H1 (cell line): ENCODE results near the gene FLOT1. TPM values are rescaled to one million over a fixed set of nuclear protein-coding genes. Genes with fewer than 3 reads are reported as not detected.

Experiments
- POLR2A ChIP-seq, 2 experiments: IDR thresholded peaks; 1 replicate in 1 of 2; 2 replicates in 1 of 2; pipeline ENCODE4 v1.6.1; 2011; ENCODE audit warnings: low read depth in 2 of 2, low read length in 2 of 2, mild to moderate bottlenecking in 2 of 2; ENCODE audit errors: control extremely low read depth in 1 of 2
- RAD21 ChIP-seq, 2 experiments: IDR thresholded peaks in 1 of 2; conservative IDR thresholded peaks in 1 of 2; 2 replicates each; pipeline ENCODE4 v1.6.1; 2011; ENCODE audit warnings: low read depth in 2 of 2, low read length in 2 of 2, improper control_type of control experiment in 1 of 2, inconsistent platforms in 1 of 2, mild to moderate bottlenecking in 1 of 2, moderate library complexity in 1 of 2
- RNF2 ChIP-seq: fragments of 200-900, 300-1000 bp; sonication (generic); IDR thresholded peaks from 2 replicates; pipeline ENCODE4 v1.7.1; 2016; ENCODE audit warnings: borderline replicate concordance, low read depth, mild to moderate bottlenecking, antibody characterized with exemption, low read length; ENCODE audit not compliant: poor library complexity, severe bottlenecking; ENCODE audit errors: missing control alignments
- SAP30 ChIP-seq: fragments of 300-600 bp; sonication (generic); IDR thresholded peaks from 2 replicates; pipeline ENCODE4 v1.7.1; 2012; ENCODE audit warnings: low read length, moderate library complexity, mild to moderate bottlenecking, inconsistent platforms; ENCODE audit not compliant: insufficient read depth, insufficient replicate concordance
- TAF1 ChIP-seq: IDR thresholded peaks from 2 replicates; pipeline ENCODE4 v1.6.1; 2011; ENCODE audit warnings: mild to moderate bottlenecking, low read depth, low read length
- polyA plus RNA-seq, 7 experiments: library from polyadenylated mRNA; depleted of rRNA in 3 of 7; stranded (reverse) in 5 of 7; unstranded in 2 of 7; fragments of >200 nt in 5 of 7; fragments of 200-250 nt in 2 of 7; gene quantifications; 1 replicate in 5 of 7; 2 replicates in 1 of 7; 4 replicates in 1 of 7; pipeline versions ENCODE4 v1.2.1 to v1.2.3, GENCODE V29; 2011 to 2013; ENCODE audit warnings: missing spikeins in 2 of 7, mixed read lengths in 2 of 7
- total RNA-seq: library from RNA; stranded (reverse); fragmentation: NEBNext Ultra II Directional; extraction: Animal tissue kit (Norgen Biotek cat#: 25700); gene quantifications from 2 replicates; pipeline ENCODE4 v1.2.1, GENCODE V29; 2021
- TF ChIP-seq, protein P1 (sequence below): fragments of 300-600 bp; sonication (generic); IDR thresholded peaks from 2 replicates; pipeline ENCODE4 v1.7.1; 2012; ENCODE audit warnings: low read length, moderate library complexity, mild to moderate bottlenecking, inconsistent platforms; ENCODE audit not compliant: insufficient replicate concordance
- TF ChIP-seq, protein P2 (sequence below): IDR thresholded peaks from 2 replicates; pipeline ENCODE4 v1.6.1; 2011; ENCODE audit warnings: low read depth, mild to moderate bottlenecking, low read length; ENCODE audit not compliant: insufficient read depth

Gene FLOT1
- total and polyA plus RNA-seq, 2 of the 8 experiments (the other 6 are each of a cell fraction or from before 2014, with no cell fraction given), result 87.5 to 88.1 TPM

DNA sequence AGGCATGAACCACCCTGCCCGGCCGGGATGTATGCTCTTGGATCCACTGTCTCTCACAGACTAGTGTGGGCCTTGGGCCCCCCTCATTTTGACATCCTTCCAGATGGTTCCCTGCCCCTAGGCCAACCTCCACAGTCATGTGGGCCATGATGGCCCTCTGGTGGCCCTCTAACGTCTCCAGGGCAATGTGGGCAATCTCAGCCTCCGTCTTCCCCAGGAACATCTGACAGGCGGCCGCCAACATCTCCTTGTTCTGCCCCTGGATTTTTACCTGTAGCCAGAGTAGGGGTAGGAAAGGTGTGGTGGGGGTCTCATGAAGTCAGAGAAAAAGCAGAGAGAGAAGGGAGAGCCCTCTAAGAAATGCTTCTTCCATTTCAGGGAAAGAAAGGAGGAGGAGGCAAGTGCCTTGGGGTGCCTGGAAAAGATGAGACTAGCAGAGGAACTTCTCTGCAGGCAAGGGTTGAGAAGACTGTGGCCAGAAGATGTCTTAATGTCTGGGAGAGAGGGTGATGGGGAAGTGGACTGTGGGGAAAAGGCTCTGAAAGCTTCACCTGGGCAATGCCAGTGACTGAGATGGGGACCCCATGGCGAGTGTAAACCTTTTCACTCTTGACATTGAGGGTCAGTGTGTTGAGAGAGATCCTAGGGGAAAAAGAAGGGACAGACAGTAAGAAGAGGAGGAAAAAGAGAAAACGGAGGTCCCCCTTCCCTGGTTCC lies 1.3 kb downstream of the FLOT1 start (continued):
- TF ChIP-seq, protein P1, sequence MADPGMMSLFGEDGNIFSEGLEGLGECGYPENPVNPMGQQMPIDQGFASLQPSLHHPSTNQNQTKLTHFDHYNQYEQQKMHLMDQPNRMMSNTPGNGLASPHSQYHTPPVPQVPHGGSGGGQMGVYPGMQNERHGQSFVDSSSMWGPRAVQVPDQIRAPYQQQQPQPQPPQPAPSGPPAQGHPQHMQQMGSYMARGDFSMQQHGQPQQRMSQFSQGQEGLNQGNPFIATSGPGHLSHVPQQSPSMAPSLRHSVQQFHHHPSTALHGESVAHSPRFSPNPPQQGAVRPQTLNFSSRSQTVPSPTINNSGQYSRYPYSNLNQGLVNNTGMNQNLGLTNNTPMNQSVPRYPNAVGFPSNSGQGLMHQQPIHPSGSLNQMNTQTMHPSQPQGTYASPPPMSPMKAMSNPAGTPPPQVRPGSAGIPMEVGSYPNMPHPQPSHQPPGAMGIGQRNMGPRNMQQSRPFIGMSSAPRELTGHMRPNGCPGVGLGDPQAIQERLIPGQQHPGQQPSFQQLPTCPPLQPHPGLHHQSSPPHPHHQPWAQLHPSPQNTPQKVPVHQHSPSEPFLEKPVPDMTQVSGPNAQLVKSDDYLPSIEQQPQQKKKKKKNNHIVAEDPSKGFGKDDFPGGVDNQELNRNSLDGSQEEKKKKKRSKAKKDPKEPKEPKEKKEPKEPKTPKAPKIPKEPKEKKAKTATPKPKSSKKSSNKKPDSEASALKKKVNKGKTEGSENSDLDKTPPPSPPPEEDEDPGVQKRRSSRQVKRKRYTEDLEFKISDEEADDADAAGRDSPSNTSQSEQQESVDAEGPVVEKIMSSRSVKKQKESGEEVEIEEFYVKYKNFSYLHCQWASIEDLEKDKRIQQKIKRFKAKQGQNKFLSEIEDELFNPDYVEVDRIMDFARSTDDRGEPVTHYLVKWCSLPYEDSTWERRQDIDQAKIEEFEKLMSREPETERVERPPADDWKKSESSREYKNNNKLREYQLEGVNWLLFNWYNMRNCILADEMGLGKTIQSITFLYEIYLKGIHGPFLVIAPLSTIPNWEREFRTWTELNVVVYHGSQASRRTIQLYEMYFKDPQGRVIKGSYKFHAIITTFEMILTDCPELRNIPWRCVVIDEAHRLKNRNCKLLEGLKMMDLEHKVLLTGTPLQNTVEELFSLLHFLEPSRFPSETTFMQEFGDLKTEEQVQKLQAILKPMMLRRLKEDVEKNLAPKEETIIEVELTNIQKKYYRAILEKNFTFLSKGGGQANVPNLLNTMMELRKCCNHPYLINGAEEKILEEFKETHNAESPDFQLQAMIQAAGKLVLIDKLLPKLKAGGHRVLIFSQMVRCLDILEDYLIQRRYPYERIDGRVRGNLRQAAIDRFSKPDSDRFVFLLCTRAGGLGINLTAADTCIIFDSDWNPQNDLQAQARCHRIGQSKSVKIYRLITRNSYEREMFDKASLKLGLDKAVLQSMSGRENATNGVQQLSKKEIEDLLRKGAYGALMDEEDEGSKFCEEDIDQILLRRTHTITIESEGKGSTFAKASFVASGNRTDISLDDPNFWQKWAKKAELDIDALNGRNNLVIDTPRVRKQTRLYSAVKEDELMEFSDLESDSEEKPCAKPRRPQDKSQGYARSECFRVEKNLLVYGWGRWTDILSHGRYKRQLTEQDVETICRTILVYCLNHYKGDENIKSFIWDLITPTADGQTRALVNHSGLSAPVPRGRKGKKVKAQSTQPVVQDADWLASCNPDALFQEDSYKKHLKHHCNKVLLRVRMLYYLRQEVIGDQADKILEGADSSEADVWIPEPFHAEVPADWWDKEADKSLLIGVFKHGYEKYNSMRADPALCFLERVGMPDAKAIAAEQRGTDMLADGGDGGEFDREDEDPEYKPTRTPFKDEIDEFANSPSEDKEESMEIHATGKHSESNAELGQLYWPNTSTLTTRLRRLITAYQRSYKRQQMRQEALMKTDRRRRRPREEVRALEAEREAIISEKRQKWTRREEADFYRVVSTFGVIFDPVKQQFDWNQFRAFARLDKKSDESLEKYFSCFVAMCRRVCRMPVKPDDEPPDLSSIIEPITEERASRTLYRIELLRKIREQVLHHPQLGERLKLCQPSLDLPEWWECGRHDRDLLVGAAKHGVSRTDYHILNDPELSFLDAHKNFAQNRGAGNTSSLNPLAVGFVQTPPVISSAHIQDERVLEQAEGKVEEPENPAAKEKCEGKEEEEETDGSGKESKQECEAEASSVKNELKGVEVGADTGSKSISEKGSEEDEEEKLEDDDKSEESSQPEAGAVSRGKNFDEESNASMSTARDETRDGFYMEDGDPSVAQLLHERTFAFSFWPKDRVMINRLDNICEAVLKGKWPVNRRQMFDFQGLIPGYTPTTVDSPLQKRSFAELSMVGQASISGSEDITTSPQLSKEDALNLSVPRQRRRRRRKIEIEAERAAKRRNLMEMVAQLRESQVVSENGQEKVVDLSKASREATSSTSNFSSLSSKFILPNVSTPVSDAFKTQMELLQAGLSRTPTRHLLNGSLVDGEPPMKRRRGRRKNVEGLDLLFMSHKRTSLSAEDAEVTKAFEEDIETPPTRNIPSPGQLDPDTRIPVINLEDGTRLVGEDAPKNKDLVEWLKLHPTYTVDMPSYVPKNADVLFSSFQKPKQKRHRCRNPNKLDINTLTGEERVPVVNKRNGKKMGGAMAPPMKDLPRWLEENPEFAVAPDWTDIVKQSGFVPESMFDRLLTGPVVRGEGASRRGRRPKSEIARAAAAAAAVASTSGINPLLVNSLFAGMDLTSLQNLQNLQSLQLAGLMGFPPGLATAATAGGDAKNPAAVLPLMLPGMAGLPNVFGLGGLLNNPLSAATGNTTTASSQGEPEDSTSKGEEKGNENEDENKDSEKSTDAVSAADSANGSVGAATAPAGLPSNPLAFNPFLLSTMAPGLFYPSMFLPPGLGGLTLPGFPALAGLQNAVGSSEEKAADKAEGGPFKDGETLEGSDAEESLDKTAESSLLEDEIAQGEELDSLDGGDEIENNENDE, result no peak
- TF ChIP-seq, protein P2, sequence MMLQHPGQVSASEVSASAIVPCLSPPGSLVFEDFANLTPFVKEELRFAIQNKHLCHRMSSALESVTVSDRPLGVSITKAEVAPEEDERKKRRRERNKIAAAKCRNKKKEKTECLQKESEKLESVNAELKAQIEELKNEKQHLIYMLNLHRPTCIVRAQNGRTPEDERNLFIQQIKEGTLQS, result no peak
- TF ChIP-seq SAP30 (no peak), RAD21 (IDR thresholded peaks at IDR 0.05 in 1 of 2, conservative IDR thresholded peaks at IDR 0.05 in 1 of 2; ENCODE audit: low read depth in 2 of 2, low read length in 2 of 2) (no peak; a peak in 2 of 4 replicates), RNF2 (no peak), POLR2A (IDR thresholded peaks at IDR 0.05; ENCODE audit: control extremely low read depth in 1 of 2, low read depth in 2 of 2, low read length in 2 of 2) (no peak), TAF1 (no peak)
